Kidney (tissue), 14 donors: ENCODE data around the gene ACIN1. TPM values are rescaled to one million over a fixed set of nuclear protein-coding genes. Genes with fewer than 3 reads are reported as not detected.

Experiments
- DNase-seq, 5 donors: peaks; one replicate each; pipeline ENCODE4 v3.0.0-alpha.2; 2013 to 2020
- FAIRE-seq: peaks from 2 replicates; lab custom pipeline; 2012; peaks lifted over from hg19 to GRCh38; lab: Jason Lieb, UNC
- H3K27ac ChIP-seq, 2 donors: one replicate each; pipeline ENCODE4 v1.7.0; 2013; ENCODE audit warnings: low read depth in 2 of 2, low read length in 2 of 2, inconsistent platforms in 1 of 2
- H3K27me3 ChIP-seq: one replicate; pipeline ENCODE4 v1.7.1; 2013; ENCODE audit warnings: low read length, inconsistent platforms; ENCODE audit not compliant: control insufficient read depth, insufficient read depth
- H3K36me3 ChIP-seq, 3 donors: one replicate each; pipeline versions ENCODE4 v1.7.0 to v1.7.1; 2013; ENCODE audit warnings: low read length in 3 of 3, control low read depth in 1 of 3, inconsistent platforms in 1 of 3; ENCODE audit not compliant: insufficient read depth in 3 of 3, control insufficient read depth in 2 of 3
- H3K4me1 ChIP-seq, 3 donors: one replicate each; pipeline versions ENCODE4 v1.7.0 to v1.7.1; 2013; ENCODE audit warnings: low read length in 3 of 3, inconsistent platforms in 1 of 3, low read depth in 1 of 3; ENCODE audit not compliant: control insufficient read depth in 2 of 3, insufficient read depth in 2 of 3
- H3K4me3 ChIP-seq, 3 donors: one replicate each; pipeline versions ENCODE4 v1.7.0 to v1.8.1; 2013; ENCODE audit warnings: low read length in 3 of 3, control low read depth in 1 of 3, inconsistent platforms in 1 of 3
- H3K9ac ChIP-seq, 3 donors: one replicate each; pipeline versions ENCODE4 v1.7.0 to v1.7.1; 2013; ENCODE audit warnings: low read length in 3 of 3, control low read depth in 1 of 3, inconsistent platforms in 1 of 3
- H3K9me3 ChIP-seq, 3 donors: one replicate each; pipeline versions ENCODE4 v1.7.0 to v1.7.1; 2013; ENCODE audit warnings: low read length in 3 of 3, control low read depth in 1 of 3, inconsistent platforms in 1 of 3; ENCODE audit not compliant: control insufficient read depth in 2 of 3, insufficient read depth in 1 of 3
- CTCF ChIP-seq: IDR thresholded peaks from 3 replicates; pipeline ENCODE4 v1.5.1; 2012; ENCODE audit warnings: mild to moderate bottlenecking, moderate library complexity, borderline replicate concordance; ENCODE audit not compliant: insufficient read depth; ENCODE audit errors: extremely low read depth
- intact Hi-C: fragments of 100-400 bp; cut with DNase I; formaldehyde crosslinking; loops from one replicate; pipeline ENCODE4 v1.11.1; 2022
- polyA plus RNA-seq: library from polyadenylated mRNA; stranded (reverse); fragments of 350-450 nt; fragmentation: Illumina TruSeq; extraction: RNeasy Lipid Tissue Mini Kit (QIAGEN cat#74804); gene quantifications from one replicate; pipeline ENCODE4 v1.2.3, GENCODE V29; 2014; ENCODE audit warnings: low read depth, low replicate concordance; ENCODE audit not compliant: insufficient read depth
- total RNA-seq: library from RNA; stranded (reverse); fragmentation: NEBNext Ultra II Directional; extraction: Animal tissue kit (Norgen Biotek cat#: 25700); gene quantifications from one replicate; pipeline ENCODE4 v1.2.1, GENCODE V29; 2021
- donor health status: control.
- donor health status: control.
- donor health status: control.
- donor health status: control.
- donor health status: control.
- donor health status: DM: yes; HTN: yes; CAD: no.
- donor health status: Normal renal cell carcinoma (clear cell type).

ACIN1 gene
- total and polyA plus RNA-seq, 2 donors from 2014 or later: 54.9 to 150 TPM

GRCh38 chr14:23086565-23086964 is 8.4 kb downstream of the ACIN1 start:
- peaks cover 14 to 46% (median 33%) of the 10 kb centered on the region in 3 donors for H3K36me3 ChIP-seq
- no peak for TF ChIP-seq CTCF
- no peak overlapping the region for H3K4me3 ChIP-seq
- H3K27me3 ChIP-seq: no peaks in the 10 kb centered on the region
- no peaks in the 10 kb centered on the region for H3K9me3 ChIP-seq
- no peak overlapping the region for H3K9ac ChIP-seq
- no peak for FAIRE-seq
- H3K4me1 ChIP-seq: no peaks in the 10 kb centered on the region
- H3K27ac ChIP-seq: no peak overlapping the region
- intact Hi-C loops: no loop called here
- DNase-seq: no peak

GRCh38 chr14:23085458-23085857 is 9.5 kb downstream of the ACIN1 start:
- Histone ChIP-seq H3K4me1 (no peaks in the 10 kb centered on the region), H3K9ac (no peak overlapping the region), H3K36me3 (peaks cover 16 to 55% (median 36%) of the 10 kb centered on the region in 3 donors), H3K27ac (no peak overlapping the region), H3K27me3 (no peaks in the 10 kb centered on the region), H3K4me3 (no peak overlapping the region), H3K9me3 (no peaks in the 10 kb centered on the region)
- intact Hi-C loops: no loop called here
- FAIRE-seq (no peak), DNase-seq (no peak)
- TF ChIP-seq CTCF: no peak

GRCh38 chr14:23080474-23080873 is 14.5 kb downstream of the ACIN1 start:
- Histone ChIP-seq H3K27me3 (no peaks in the 10 kb centered on the region), H3K4me1 (peaks cover 0 to 3% (median 0%) of the 10 kb centered on the region in 3 donors), H3K9me3 (no peaks in the 10 kb centered on the region), H3K27ac (no peak overlapping the region), H3K9ac (no peak overlapping the region), H3K36me3 (peaks cover 23 to 75% (median 42%) of the 10 kb centered on the region in 3 donors), H3K4me3 (no peak overlapping the region)
- DNase-seq (no peak), FAIRE-seq (no peak)
- intact Hi-C loops: no loop called here
- TF ChIP-seq CTCF: no peak

- intact Hi-C loops: no loop called here
- TF ChIP-seq CTCF: no peak
- H3K27me3 ChIP-seq: no peaks in the 10 kb centered on the region
- H3K27ac ChIP-seq: no peak overlapping the region
- peaks cover 26 to 77% (median 46%) of the 10 kb centered on the region in 3 donors for H3K36me3 ChIP-seq
- no peak for FAIRE-seq
- H3K4me1 ChIP-seq: peaks cover 0 to 3% (median 0%) of the 10 kb centered on the region in 3 donors
- no peak for DNase-seq
- H3K9me3 ChIP-seq: no peaks in the 10 kb centered on the region
- H3K4me3 ChIP-seq: no peak overlapping the region
- H3K9ac ChIP-seq: no peak overlapping the region
Observed at GRCh38 chr14:23079716-23080115, 15.2 kb downstream of the ACIN1 start.
